ENCODE data around the gene SEBOX.

DNA sequence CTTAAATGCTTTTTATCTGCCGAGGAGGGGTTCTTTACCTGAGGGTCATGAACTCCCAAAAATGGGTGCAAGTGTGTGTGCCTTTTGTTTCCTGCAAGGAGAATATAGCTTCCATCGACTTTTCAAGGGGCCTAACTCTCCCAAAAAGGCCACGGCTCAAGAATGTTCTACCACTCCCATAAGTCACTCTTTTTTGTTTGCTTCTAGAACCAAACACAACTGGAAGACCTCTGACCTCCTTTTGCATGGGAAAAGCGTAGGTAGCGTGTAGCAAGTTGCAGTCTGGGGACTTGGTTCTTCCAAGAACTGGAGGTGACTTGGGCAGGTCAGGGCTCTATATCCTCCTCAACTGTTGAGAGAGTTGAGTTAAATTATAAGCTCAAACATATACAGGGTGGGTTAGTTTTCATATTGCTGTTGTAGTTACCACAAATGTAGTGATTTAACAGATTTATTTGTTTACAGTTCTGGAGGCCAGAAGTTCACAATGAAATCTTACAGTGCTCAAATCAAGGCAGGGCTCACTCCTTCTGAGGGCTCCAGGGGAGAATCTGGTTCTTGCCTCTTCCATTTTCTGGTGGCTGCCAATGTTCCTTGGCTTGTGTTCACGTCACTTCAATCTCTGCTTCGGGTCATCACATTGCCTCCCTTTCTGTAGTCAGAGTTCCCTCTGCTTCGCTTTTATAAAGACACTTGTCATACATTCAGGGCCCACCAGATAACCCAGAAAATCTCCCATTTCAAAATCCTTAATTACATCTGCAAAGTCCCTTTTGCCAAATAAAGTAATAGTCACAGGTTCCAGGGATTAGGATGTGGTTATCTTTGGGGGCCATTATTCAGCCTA is 44.6 kb downstream of the SEBOX start:
- TF ChIP-seq, protein P1, sequence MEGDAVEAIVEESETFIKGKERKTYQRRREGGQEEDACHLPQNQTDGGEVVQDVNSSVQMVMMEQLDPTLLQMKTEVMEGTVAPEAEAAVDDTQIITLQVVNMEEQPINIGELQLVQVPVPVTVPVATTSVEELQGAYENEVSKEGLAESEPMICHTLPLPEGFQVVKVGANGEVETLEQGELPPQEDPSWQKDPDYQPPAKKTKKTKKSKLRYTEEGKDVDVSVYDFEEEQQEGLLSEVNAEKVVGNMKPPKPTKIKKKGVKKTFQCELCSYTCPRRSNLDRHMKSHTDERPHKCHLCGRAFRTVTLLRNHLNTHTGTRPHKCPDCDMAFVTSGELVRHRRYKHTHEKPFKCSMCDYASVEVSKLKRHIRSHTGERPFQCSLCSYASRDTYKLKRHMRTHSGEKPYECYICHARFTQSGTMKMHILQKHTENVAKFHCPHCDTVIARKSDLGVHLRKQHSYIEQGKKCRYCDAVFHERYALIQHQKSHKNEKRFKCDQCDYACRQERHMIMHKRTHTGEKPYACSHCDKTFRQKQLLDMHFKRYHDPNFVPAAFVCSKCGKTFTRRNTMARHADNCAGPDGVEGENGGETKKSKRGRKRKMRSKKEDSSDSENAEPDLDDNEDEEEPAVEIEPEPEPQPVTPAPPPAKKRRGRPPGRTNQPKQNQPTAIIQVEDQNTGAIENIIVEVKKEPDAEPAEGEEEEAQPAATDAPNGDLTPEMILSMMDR (IDR thresholded peaks at IDR 0.05; ENCODE audit: low read depth, low read length, poor library complexity, severe bottlenecking), result no peak
- no peak for TF ChIP-seq EZH2phosphoT487 (IDR thresholded peaks at IDR 0.05; ENCODE audit: borderline replicate concordance, low read length)

Measured in DOHH2 (cell line).